ENCODE results near the gene NMUR1.
"Not testable (repeated sequence)": the region's sequence is repeated elsewhere in the genome, so short reads cannot be mapped to it uniquely, and the experiment has no call there.

The NMUR1 gene

GRCh38 chr2:231530099-231531011 lies at the start of gene NMUR1:
Gene NMUR1 (minus strand): TSS chr2:231530445. CDS start chr2:231530361, 84 bp downstream.
- DNase-seq, result peak; percentile 59

GRCh38 chr2:231579560-231579959 lies 49.3 kb upstream of the NMUR1 start:
- DNase-seq, result no peak

- DNase-seq, result not testable (repeated sequence)
Measured at GRCh38 chr2:231578655-231579054, 48.4 kb upstream of the NMUR1 start.

GRCh38 chr2:231576465-231576864 lies 46.2 kb upstream of the NMUR1 start:
- no peak for DNase-seq

- no peak for DNase-seq
Measured at GRCh38 chr2:231575612-231576256, 45.5 kb upstream of the NMUR1 start.

GRCh38 chr2:231573698-231574421 lies 43.6 kb upstream of the NMUR1 start:
- no peak for DNase-seq

DNA sequence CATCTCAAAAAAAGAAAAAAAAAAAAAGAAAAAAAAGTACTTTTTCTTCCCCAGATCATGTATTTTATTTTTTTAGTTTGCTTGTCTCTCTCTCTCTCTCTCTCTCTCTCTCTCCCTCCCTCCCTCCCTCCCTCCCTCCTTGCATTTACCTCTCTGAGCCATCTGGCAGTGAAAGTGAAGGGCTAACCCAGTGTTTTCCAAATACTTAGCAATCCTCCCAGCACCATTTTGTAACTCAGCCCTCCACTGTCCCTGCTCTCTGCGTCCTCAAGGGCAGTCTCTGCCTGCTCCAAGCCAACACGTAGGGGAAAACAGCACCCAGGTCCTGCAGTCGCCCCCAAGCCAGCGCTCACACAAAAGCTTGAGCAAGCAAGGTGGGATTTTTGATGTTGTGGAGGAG lies 42.9 kb upstream of the NMUR1 start:
- DNase-seq, result no peak

- no peak for DNase-seq
Measured at GRCh38 chr2:231571661-231572191, 41.5 kb upstream of the NMUR1 start.

DNA sequence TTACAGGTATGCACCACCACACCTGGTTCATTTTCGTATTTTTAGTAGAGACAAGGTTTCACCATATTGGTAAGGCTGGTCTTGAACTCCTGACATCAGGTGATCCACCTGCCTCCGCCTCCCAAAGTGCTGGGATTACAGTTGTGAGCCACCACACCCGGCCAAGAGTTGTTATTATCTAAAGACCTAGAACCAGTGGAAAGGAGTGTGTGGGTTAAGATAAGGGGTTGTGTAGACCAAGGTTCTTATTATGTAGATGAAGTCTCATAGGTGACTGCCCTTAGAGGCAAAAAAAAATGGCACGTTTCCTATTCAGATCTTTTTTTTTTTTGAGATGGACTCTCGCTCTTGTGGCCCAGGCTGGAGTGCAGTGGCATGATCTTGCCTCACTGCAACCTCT lies 40.7 kb upstream of the NMUR1 start:
- DNase-seq, result not testable (repeated sequence)

GRCh38 chr2:231568785-231569435 lies 38.7 kb upstream of the NMUR1 start:
- DNase-seq, result no peak

- no peak for DNase-seq
Measured at GRCh38 chr2:231568098-231568784, 38.0 kb upstream of the NMUR1 start.

DNA sequence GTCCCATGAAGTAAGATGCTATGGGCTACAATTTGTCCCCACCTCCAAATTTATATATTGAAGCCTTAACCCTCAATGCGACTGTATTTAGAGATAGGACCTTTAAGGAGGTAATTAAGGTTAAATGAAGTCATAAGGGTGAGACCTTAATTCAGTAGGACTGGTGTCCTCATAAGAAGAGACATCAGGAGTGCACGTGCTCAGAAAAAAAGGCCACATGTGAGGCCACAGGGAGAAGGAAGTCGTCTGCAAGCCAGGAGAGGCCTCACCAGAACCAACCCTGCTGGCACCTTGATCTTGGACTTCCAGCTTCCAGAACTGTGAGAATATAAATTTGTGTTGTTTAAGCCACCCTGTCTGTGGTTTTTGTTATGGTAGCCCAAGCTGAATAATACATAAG lies 36.9 kb upstream of the NMUR1 start:
- DNase-seq, result no peak

DNA sequence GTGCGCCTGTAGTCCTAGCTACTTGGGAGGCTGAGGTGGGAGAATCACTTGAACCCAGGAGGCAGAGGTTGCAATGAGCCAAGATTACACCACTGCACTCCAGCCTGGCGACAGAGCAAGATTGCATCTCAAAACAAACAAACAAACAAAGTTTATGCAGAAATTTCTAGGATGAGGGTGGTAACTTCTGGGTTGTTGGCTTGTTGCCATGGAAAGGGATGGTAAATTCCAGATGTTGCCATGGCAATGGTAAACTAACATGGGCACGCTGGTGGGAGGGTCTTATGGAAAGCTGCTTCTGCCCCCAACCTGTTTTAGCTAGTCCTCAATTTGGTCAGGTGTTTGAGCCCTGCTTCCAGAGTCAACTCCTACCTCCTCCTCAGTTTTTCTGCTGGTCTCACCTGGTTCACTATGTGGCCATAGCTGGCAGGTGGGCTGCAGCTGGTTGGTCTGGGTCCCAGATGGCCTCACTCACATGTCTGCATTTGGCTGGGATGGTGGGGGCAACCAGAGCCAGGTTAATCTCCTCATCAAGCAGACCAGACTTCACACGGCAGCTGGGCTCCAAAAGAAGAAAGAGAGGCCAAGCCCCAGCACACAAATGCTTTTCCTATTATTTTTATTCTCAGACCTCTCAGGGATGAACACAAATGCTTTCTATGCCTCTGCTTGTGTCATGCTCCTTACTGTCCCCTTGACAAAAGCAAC lies 35.8 kb upstream of the NMUR1 start:
- DNase-seq, result no peak

GRCh38 chr2:231563378-231563961 lies 33.2 kb upstream of the NMUR1 start:
- no peak for DNase-seq

DNA sequence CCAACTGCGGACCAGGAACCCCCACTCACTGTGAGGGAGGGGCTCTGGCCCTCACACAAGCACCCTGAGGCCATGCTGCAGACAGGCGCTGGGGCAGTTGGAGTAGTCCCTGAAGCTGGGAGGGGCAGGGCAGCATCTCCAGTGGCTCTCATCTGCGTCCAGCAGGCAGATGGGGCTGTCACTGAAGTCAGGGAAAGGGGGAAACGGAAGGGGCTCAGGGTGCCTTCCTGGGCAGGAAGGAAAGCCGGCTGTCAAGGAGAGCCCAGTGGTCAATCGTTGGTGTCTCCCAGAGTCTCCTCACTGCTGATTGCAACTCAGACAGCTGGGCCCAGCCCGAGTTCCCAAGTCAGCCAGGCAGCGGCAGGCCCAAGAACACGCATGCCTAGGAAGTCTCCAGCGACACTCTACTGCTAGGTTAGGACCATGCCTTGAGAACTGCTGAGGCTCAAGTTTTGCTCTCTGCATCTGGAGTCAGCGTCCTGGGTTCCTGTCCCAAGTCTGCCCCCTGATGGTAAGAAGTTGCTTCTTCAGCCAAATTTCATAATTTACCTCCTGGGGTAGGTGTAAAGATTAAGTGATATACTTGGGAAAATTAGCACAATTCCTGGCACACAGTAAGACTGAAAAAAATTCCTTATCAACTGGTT lies 27.4 kb upstream of the NMUR1 start:
- DNase-seq, result peak; percentile 43

- DNase-seq, result no peak
Measured at GRCh38 chr2:231556981-231557380, 26.7 kb upstream of the NMUR1 start.

- DNase-seq, result not testable (repeated sequence)
Measured at GRCh38 chr2:231556496-231556895, 26.3 kb upstream of the NMUR1 start.

GRCh38 chr2:231554748-231555545 lies 24.7 kb upstream of the NMUR1 start:
- no peak for DNase-seq

DNA sequence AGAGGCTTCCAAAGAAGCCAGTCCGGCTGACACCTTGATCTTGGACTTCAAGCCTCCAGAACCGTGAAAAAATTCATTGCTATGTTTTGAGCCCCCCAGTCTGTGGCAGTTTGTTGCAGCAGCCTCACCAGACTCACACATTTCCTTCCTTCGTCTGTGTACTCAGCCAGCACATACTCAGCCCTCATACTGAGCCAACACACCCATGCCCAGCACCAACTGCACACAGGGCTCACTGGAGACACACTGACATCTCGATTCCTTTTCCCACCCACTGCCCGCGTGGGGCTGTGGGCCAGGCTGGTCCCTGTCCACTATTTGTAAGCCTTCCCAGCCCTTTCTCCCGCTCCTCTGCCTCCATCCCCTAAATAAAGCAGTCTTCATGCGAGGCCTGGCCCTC lies 24.1 kb upstream of the NMUR1 start:
- DNase-seq, result no peak

- no peak for DNase-seq
Measured at GRCh38 chr2:231552752-231553151, 22.5 kb upstream of the NMUR1 start.
